NCI-H748 (cell line): ENCODE data around the gene RLF.
"Not testable (repeated sequence)": the region's sequence is repeated elsewhere in the genome, so short reads cannot be mapped to it uniquely, and the experiment has no call there.

Experiments
- DNase-seq: peaks from one replicate; lab custom pipeline; 2025; ENCODE audit not compliant: unreplicated experiment; lab: John Stamatoyannopoulos, UW

Gene RLF

GRCh38 chr1:40162753-40163441 lies 1.7 kb downstream of the RLF start:
- DNase-seq: peak; percentile 60

GRCh38 chr1:40167317-40167716 lies 6.1 kb downstream of the RLF start:
- DNase-seq: no peak

- DNase-seq: no peak
These were observed 9.8 kb downstream of the RLF start for GRCh38 chr1:40171036-40171435.

- no peak for DNase-seq
These were observed 13.6 kb downstream of the RLF start for GRCh38 chr1:40174788-40175187.

GRCh38 chr1:40176989-40177388 lies 15.8 kb downstream of the RLF start:
- DNase-seq: not testable (repeated sequence)

- no peak for DNase-seq
These were observed 17.0 kb downstream of the RLF start for GRCh38 chr1:40178200-40178599.

GRCh38 chr1:40179496-40180089 lies 18.4 kb downstream of the RLF start:
- no peak for DNase-seq

GRCh38 chr1:40183055-40183710 lies 22.0 kb downstream of the RLF start:
- no peak for DNase-seq

- DNase-seq: no peak
These were observed 23.0 kb downstream of the RLF start for GRCh38 chr1:40184193-40184592.

- no peak for DNase-seq
These were observed 25.0 kb downstream of the RLF start for GRCh38 chr1:40185951-40186864.

GRCh38 chr1:40187399-40187798 lies 26.2 kb downstream of the RLF start:
- DNase-seq: no peak

- not testable (repeated sequence) for DNase-seq
These were observed 33.5 kb downstream of the RLF start for GRCh38 chr1:40194639-40195038.

GRCh38 chr1:40197656-40198055 lies 36.5 kb downstream of the RLF start:
- no peak for DNase-seq

- DNase-seq: no peak
These were observed 37.9 kb downstream of the RLF start for GRCh38 chr1:40199126-40199525.

GRCh38 chr1:40204856-40205255 lies 43.7 kb downstream of the RLF start:
- no peak for DNase-seq

- DNase-seq: no peak
These were observed 49.5 kb downstream of the RLF start for GRCh38 chr1:40210511-40211204.

- DNase-seq: no peak
These were observed 57.1 kb downstream of the RLF start for GRCh38 chr1:40218333-40218732.

GRCh38 chr1:40221471-40221905 lies 60.3 kb downstream of the RLF start:
- DNase-seq: not testable (repeated sequence)

GRCh38 chr1:40221977-40222772 lies 61.0 kb downstream of the RLF start:
- DNase-seq: no peak

GRCh38 chr1:40224040-40224439 lies 62.9 kb downstream of the RLF start:
- DNase-seq: no peak
